Measurements from ENCODE around the gene NAA35. TPM values are rescaled to one million over a fixed set of nuclear protein-coding genes. Genes with fewer than 3 reads are reported as not detected.

Gene NAA35
- total RNA-seq, 1 experiment from 2014 or later, result 21.3 TPM

- intact Hi-C loops (cut with micrococcal nuclease; ENCODE audit: unreplicated experiment), result no loop called here
- TF ChIP-seq REST (IDR thresholded peaks at IDR 0.05; ENCODE audit: insufficient read depth in 1 of 2, low read depth in 2 of 2, low read length in 1 of 2), result no peak
- no peak for TF ChIP-seq TCF7L2 (IDR thresholded peaks at IDR 0.05; ENCODE audit: low read depth, low read length)
- no peak for TF ChIP-seq CTCF (IDR thresholded peaks at IDR 0.05)
- no peak for TF ChIP-seq POLR2AphosphoS5 (IDR thresholded peaks at IDR 0.05; ENCODE audit: low read depth, low read length)
- TF ChIP-seq SIN3A (IDR thresholded peaks at IDR 0.05; ENCODE audit: borderline replicate concordance, insufficient read depth, low read depth, low read length), result no peak
- ATAC-seq (no peak), DNase-seq (ENCODE audit: low read depth, low spot score) (no peak)
- BruUV-seq (replicated peaks), result no TSS peak
- Histone ChIP-seq H3K4me1 (ENCODE audit: control insufficient read depth, insufficient read depth, low read length) (no peaks in the 10 kb centered on the region), H3K9me3 (ENCODE audit: control insufficient read depth, insufficient read depth, low read depth, low read length) (no peaks in the 10 kb centered on the region), H3K27me3 (ENCODE audit: control insufficient read depth, insufficient read depth, low read length) (no peaks in the 10 kb centered on the region), H3K27ac (ENCODE audit: low read length) (no peak overlapping the region), H3K4me3 (ENCODE audit: low read depth in 2 of 2, low read length in 2 of 2) (no peak overlapping the region), H3K36me3 (ENCODE audit: control insufficient read depth, insufficient read depth, low read length) (peaks cover 7% of the 10 kb centered on the region)
- POLR2A ChIA-PET, result no interaction called here
- CTCF ChIA-PET, result no interaction called here
- in situ Hi-C loops (cut with HindIII; ENCODE audit: low pct_unique_long_range_greater_than_20kb, low sequenced_read_pairs), result no loop called here
Measured at GRCh38 chr9:85964949-85965348, 24.0 kb downstream of the NAA35 start.

GRCh38 chr9:85969727-85970126, 28.8 kb downstream of the NAA35 start:
- in situ Hi-C loops (cut with HindIII; ENCODE audit: low pct_unique_long_range_greater_than_20kb, low sequenced_read_pairs) (no loop called here), intact Hi-C loops (cut with micrococcal nuclease; ENCODE audit: unreplicated experiment) (no loop called here)
- POLR2A ChIA-PET, result no interaction called here
- TF ChIP-seq SIN3A (IDR thresholded peaks at IDR 0.05; ENCODE audit: borderline replicate concordance, insufficient read depth, low read depth, low read length) (no peak), CTCF (IDR thresholded peaks at IDR 0.05) (no peak)
- no TSS peak for BruUV-seq (replicated peaks)
- H3K36me3 ChIP-seq (ENCODE audit: control insufficient read depth, insufficient read depth, low read length), result peaks cover 6% of the 10 kb centered on the region
- no peaks in the 10 kb centered on the region for H3K27me3 ChIP-seq (ENCODE audit: control insufficient read depth, insufficient read depth, low read length)
- CTCF ChIA-PET, result no interaction called here
- DNase-seq (ENCODE audit: low read depth, low spot score) (no peak), ATAC-seq (no peak)
- H3K4me1 ChIP-seq (ENCODE audit: control insufficient read depth, insufficient read depth, low read length), result no peaks in the 10 kb centered on the region
- H3K4me3 ChIP-seq (ENCODE audit: low read depth in 2 of 2, low read length in 2 of 2), result no peak overlapping the region
- H3K27ac ChIP-seq (ENCODE audit: low read length), result no peak overlapping the region
- no peaks in the 10 kb centered on the region for H3K9me3 ChIP-seq (ENCODE audit: control insufficient read depth, insufficient read depth, low read depth, low read length)

- Histone ChIP-seq H3K27me3 (ENCODE audit: control insufficient read depth, insufficient read depth, low read length) (no peaks in the 10 kb centered on the region), H3K9me3 (ENCODE audit: control insufficient read depth, insufficient read depth, low read depth, low read length) (no peaks in the 10 kb centered on the region), H3K4me3 (ENCODE audit: low read depth in 2 of 2, low read length in 2 of 2) (no peak overlapping the region), H3K27ac (ENCODE audit: low read length) (no peak overlapping the region), H3K4me1 (ENCODE audit: control insufficient read depth, insufficient read depth, low read length) (no peaks in the 10 kb centered on the region), H3K36me3 (ENCODE audit: control insufficient read depth, insufficient read depth, low read length) (peaks cover 5% of the 10 kb centered on the region; the same call in 1 of the 2 replicates)
- no TSS peak for BruUV-seq (replicated peaks)
- DNase-seq (ENCODE audit: low read depth, low spot score) (no peak), ATAC-seq (no peak)
- intact Hi-C loops (cut with micrococcal nuclease; ENCODE audit: unreplicated experiment) (no loop called here), in situ Hi-C loops (cut with HindIII; ENCODE audit: low pct_unique_long_range_greater_than_20kb, low sequenced_read_pairs) (no loop called here)
- POLR2A ChIA-PET, result no interaction called here
- TF ChIP-seq POLR2AphosphoS5 (IDR thresholded peaks at IDR 0.05; ENCODE audit: low read depth, low read length), result no peak
- TF ChIP-seq SIN3A (IDR thresholded peaks at IDR 0.05; ENCODE audit: borderline replicate concordance, insufficient read depth, low read depth, low read length), result no peak
- TF ChIP-seq REST (IDR thresholded peaks at IDR 0.05; ENCODE audit: insufficient read depth in 1 of 2, low read depth in 2 of 2, low read length in 1 of 2), result no peak
- CTCF ChIA-PET, result no interaction called here
Measured at GRCh38 chr9:85971731-85972130, 30.8 kb downstream of the NAA35 start.

Measured in Panc1 (cell line).